Common myeloid progenitor, CD34-positive (primary cell): Measurements from ENCODE around the gene FBXW4.

Experiments used
- CTCF ChIA-PET: fragments of 350-600 bp; sonication (Branson Sonifier 250); formaldehyde crosslinking; loops from one replicate; lab custom pipeline; 2021; ENCODE audit warnings: antibody characterized with exemption; lab: Charles Lee
- POLR2A ChIA-PET: fragments of 350-600 bp; sonication (Branson Sonifier 250); formaldehyde crosslinking; loops from one replicate; lab custom pipeline; 2021; ENCODE audit warnings: antibody characterized with exemption; lab: Charles Lee
- DNase-seq, 3 donors: peaks; one replicate each; pipeline versions ENCODE4 v3.0.0 to v3.0.0-alpha.2; 2013
- H3K27ac ChIP-seq, 2 experiments: 1 replicate in 1 of 2; 2 replicates in 1 of 2; pipeline ENCODE4 v1.7.0; 2013; ENCODE audit warnings: inconsistent platforms in 2 of 2, low read length in 2 of 2, mild to moderate bottlenecking in 2 of 2, low read depth in 1 of 2, moderate library complexity in 1 of 2; ENCODE audit not compliant: severe bottlenecking in 2 of 2, insufficient read depth in 1 of 2, poor library complexity in 1 of 2
- H3K27me3 ChIP-seq, 5 experiments: replicated peaks in 2 of 5; 1 replicate in 3 of 5; 2 replicates in 2 of 5; pipeline versions ENCODE4 v1.6.1 to v1.7.0; 2013; ENCODE audit warnings: low read length in 4 of 5, mild to moderate bottlenecking in 2 of 5, moderate library complexity in 2 of 5, inconsistent platforms in 1 of 5; ENCODE audit not compliant: insufficient read depth in 5 of 5, control insufficient read depth in 4 of 5
- H3K36me3 ChIP-seq, 4 experiments: 1 replicate in 2 of 4; 2 replicates in 2 of 4; pipeline versions ENCODE4 v1.6.1 to v1.7.0; 2013; ENCODE audit warnings: low read length in 3 of 4, control low read depth in 1 of 4, mild to moderate bottlenecking in 1 of 4; ENCODE audit not compliant: control insufficient read depth in 4 of 4, insufficient read depth in 4 of 4
- H3K4me1 ChIP-seq, 4 experiments: 1 replicate in 3 of 4; 2 replicates in 1 of 4; pipeline versions ENCODE4 v1.6.1 to v1.7.1; 2013; ENCODE audit warnings: low read length in 3 of 4, mild to moderate bottlenecking in 3 of 4, control low read depth in 1 of 4, inconsistent platforms in 1 of 4, moderate library complexity in 1 of 4; ENCODE audit not compliant: control insufficient read depth in 4 of 4, insufficient read depth in 4 of 4; ENCODE audit errors: control extremely low read depth in 1 of 4
- H3K4me3 ChIP-seq, 7 experiments: 1 replicate in 4 of 7; 2 replicates in 3 of 7; pipeline versions ENCODE4 v1.5.1 to v1.7.0; 2013; ENCODE audit warnings: mild to moderate bottlenecking in 7 of 7, low read length in 6 of 7, moderate library complexity in 6 of 7, inconsistent platforms in 2 of 7, low read depth in 2 of 7, control low read depth in 1 of 7; ENCODE audit not compliant: insufficient read depth in 4 of 7, control insufficient read depth in 1 of 7; ENCODE audit errors: extremely low read depth in 1 of 7
- H3K9me3 ChIP-seq, 5 experiments: 1 replicate in 4 of 5; 2 replicates in 1 of 5; pipeline versions ENCODE4 v1.6.1 to v1.7.1; 2013; ENCODE audit warnings: low read length in 4 of 5, mild to moderate bottlenecking in 2 of 5, inconsistent platforms in 1 of 5, low read depth in 1 of 5, moderate library complexity in 1 of 5; ENCODE audit not compliant: control insufficient read depth in 4 of 5, insufficient read depth in 2 of 5; ENCODE audit errors: control extremely low read depth in 1 of 5
- WGBS: methylation state at CpG from one replicate; pipeline ENCODE4 v1.1.5; 2013; ENCODE audit not compliant: insufficient coverage; 5-methylcytosine and 5-hydroxymethylcytosine counted together

FBXW4 gene

DNA sequence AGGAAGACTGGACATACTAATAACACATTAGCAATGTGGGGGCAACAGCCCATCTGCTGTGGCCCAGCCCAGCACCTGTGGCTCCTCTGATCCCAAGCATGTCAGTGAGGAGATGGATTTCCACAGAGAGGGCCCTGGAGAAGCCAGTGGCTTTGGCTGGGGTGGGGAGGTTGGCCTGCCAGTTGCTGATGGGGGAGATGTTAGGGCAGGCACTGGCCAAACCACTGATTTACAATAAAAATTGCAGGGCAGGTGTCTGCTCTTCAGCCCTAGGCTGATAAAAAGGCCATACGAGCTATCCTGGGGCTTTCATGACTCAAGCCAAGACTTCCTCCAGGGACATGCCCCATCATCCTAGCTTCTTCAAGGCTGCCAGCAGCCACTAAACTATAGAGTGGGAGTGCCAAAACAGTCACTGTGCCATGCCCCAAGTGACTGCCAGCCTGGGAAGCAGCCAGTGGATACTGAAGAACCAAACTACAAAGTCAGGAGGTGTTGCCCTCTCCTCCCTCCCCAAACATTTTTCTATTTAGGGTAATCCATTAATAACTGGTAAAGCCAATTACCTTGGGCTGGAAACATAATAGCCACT is 69.1 kb downstream of the FBXW4 start:
- no peak for DNase-seq
- no peak overlapping the region for H3K4me3 ChIP-seq
- H3K4me1 ChIP-seq, result no peaks in the 10 kb centered on the region
- H3K27me3 ChIP-seq, result no peaks in the 10 kb centered on the region
- ChIA-PET POLR2A (no interaction called here), CTCF (no interaction called here)
- H3K9me3 ChIP-seq, result no peaks in the 10 kb centered on the region
- no peak overlapping the region for H3K27ac ChIP-seq
- 88% methylated on average over 1 of the region's 1 CpG for WGBS
- H3K36me3 ChIP-seq, result peaks cover 7 to 23% (median 20%) of the 10 kb centered on the region in 4 experiments

DNA sequence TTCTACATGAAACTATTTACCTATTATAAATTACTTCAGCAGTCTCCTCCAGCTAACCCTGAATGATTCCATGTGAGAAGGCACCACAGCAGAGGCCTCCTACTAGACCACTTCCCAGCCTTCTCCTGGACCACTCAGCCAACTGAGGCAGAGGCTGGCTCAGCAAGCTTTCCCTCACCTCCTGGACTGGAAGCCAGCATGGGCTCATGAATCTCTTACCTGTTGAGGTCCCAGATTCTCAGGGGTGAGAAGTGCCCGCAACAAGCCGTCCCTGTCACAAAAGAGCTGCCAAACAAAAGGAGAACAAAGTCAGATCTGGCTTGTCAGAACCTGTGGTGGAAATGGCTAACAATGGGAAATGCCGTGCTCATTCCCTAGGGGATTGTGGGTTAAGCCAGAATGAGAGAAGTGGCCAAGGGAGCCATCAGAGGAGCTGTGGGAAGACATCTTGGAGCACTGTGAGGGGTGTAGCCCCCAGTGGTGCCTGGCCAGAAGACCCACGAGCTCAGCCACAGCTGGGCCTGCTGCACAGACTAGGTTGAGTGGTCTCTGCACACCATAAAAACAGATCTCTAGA is 70.4 kb downstream of the FBXW4 start:
- Histone ChIP-seq H3K36me3 (peaks cover 8 to 23% (median 19%) of the 10 kb centered on the region in 4 experiments), H3K9me3 (no peaks in the 10 kb centered on the region), H3K4me1 (no peaks in the 10 kb centered on the region), H3K27ac (no peak overlapping the region), H3K4me3 (no peak overlapping the region), H3K27me3 (no peaks in the 10 kb centered on the region)
- CTCF ChIA-PET, result no interaction called here
- POLR2A ChIA-PET, result no interaction called here
- no peak for DNase-seq
- WGBS, result 94% methylated on average over 4 of the region's 4 CpGs

- Histone ChIP-seq H3K27ac (no peak overlapping the region), H3K4me3 (no peak overlapping the region), H3K4me1 (peaks cover 0 to 4% (median 0%) of the 10 kb centered on the region in 4 experiments), H3K36me3 (peaks cover 8 to 25% (median 25%) of the 10 kb centered on the region in 4 experiments), H3K9me3 (no peaks in the 10 kb centered on the region), H3K27me3 (no peaks in the 10 kb centered on the region)
- CTCF ChIA-PET, result interaction anchor here (1.1 to 1.9 kb wide), 2 partner anchors 54 to 157 kb away, joined by 4 read pairs; no protein-coding TSS in a partner anchor
- WGBS, result 100% methylated on average over 1 of the region's 1 CpG
- POLR2A ChIA-PET, result no interaction called here
- no peak for DNase-seq
Observed at GRCh38 chr10:101623528-101623927, 71.4 kb downstream of the FBXW4 start.

GRCh38 chr10:101619983-101620382 is 75.0 kb downstream of the FBXW4 start:
- Histone ChIP-seq H3K27ac (no peak overlapping the region), H3K4me3 (no peak overlapping the region), H3K27me3 (no peaks in the 10 kb centered on the region), H3K36me3 (peaks cover 10 to 39% (median 29%) of the 10 kb centered on the region in 4 experiments), H3K4me1 (peaks cover 0 to 13% (median 3%) of the 10 kb centered on the region in 4 experiments), H3K9me3 (no peaks in the 10 kb centered on the region)
- 100% methylated on average over 6 of the region's 6 CpGs for WGBS
- CTCF ChIA-PET, result interaction anchor here (0.5 kb wide), 1 partner anchor 246 kb away, joined by 3 read pairs; no protein-coding TSS in a partner anchor
- POLR2A ChIA-PET, result no interaction called here
- no peak for DNase-seq

GRCh38 chr10:101618871-101619270 is 76.1 kb downstream of the FBXW4 start:
- peaks cover 0 to 13% (median 3%) of the 10 kb centered on the region in 4 experiments for H3K4me1 ChIP-seq
- ChIA-PET CTCF (interaction anchor here (0.7 to 2.3 kb wide), 3 partner anchors 16 to 406 kb away, joined by 3 to 7 read pairs (median 3); no protein-coding TSS in a partner anchor), POLR2A (no interaction called here)
- H3K27ac ChIP-seq, result no peak overlapping the region
- H3K36me3 ChIP-seq, result peaks cover 9 to 35% (median 25%) of the 10 kb centered on the region in 4 experiments
- H3K4me3 ChIP-seq, result no peak overlapping the region
- no peaks in the 10 kb centered on the region for H3K9me3 ChIP-seq
- no peaks in the 10 kb centered on the region for H3K27me3 ChIP-seq
- WGBS, result 100% methylated on average over 2 of the region's 2 CpGs
- no peak for DNase-seq

GRCh38 chr10:101617824-101618568 is 77.0 kb downstream of the FBXW4 start:
- POLR2A ChIA-PET, result no interaction called here
- peaks cover 0 to 13% (median 3%) of the 10 kb centered on the region in 4 experiments for H3K4me1 ChIP-seq
- H3K36me3 ChIP-seq, result peaks cover 5 to 30% (median 23%) of the 10 kb centered on the region in 4 experiments
- CTCF ChIA-PET, result interaction anchor here (1.2 to 2.3 kb wide), 3 partner anchors 13 to 163 kb away, joined by 3 to 7 read pairs (median 3); no protein-coding TSS in a partner anchor
- H3K9me3 ChIP-seq, result no peaks in the 10 kb centered on the region
- no peaks in the 10 kb centered on the region for H3K27me3 ChIP-seq
- no peak overlapping the region for H3K4me3 ChIP-seq
- WGBS, result 98% methylated on average over 4 of the region's 4 CpGs
- H3K27ac ChIP-seq, result peak overlapping the region in 1 of 2 experiments; percentile 1
- no peak for DNase-seq
